DMS 273 (cell line): ENCODE results near the gene RNF103.
"Not testable (repeated sequence)": the region's sequence is repeated elsewhere in the genome, so short reads cannot be mapped to it uniquely, and the experiment has no call there.

Source experiments
- DNase-seq: peaks from one replicate; lab custom pipeline; 2025; ENCODE audit not compliant: unreplicated experiment; lab: John Stamatoyannopoulos, UW

Gene RNF103, protein sequence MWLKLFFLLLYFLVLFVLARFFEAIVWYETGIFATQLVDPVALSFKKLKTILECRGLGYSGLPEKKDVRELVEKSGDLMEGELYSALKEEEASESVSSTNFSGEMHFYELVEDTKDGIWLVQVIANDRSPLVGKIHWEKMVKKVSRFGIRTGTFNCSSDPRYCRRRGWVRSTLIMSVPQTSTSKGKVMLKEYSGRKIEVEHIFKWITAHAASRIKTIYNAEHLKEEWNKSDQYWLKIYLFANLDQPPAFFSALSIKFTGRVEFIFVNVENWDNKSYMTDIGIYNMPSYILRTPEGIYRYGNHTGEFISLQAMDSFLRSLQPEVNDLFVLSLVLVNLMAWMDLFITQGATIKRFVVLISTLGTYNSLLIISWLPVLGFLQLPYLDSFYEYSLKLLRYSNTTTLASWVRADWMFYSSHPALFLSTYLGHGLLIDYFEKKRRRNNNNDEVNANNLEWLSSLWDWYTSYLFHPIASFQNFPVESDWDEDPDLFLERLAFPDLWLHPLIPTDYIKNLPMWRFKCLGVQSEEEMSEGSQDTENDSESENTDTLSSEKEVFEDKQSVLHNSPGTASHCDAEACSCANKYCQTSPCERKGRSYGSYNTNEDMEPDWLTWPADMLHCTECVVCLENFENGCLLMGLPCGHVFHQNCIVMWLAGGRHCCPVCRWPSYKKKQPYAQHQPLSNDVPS

DNA sequence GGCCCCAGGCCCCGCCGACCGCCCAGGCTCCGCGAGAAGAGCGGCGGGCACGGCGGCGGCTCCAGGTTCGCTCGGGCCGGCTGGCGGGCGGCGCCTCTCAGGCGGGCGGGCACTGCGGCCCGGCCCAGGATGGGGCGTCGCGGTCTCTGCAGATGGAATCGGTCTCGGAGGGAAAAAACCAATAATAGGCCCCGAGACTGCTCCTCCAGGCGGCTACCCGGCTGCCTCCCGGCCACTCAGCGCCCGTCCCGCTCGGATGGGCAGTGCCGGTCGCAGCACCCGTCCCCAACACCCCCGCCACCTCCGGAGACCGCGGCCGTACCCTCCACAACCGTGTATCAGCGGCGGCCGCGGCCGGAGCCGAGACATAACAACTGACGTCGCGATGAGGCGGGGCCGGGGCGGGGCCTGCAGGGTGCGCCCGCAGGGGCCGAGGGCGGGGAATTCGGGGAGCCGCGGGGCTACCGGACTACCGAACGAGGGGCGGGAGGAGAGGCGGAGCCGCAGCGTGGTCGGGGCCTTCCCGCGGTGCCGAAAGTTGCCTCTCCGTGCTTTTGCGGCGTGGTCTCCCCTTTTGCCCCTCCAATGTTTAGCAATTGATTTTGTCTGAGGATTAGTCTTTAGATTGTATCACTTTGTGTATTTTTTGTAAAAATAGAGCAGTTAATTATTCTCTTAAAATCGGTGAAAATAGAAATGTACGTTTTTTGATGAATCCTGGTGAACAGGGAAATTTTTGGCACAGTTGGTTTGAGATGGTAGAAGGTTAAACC lies at the start of gene RNF103:
Gene RNF103, minus strand, starts transcription at position 372 of the 773 bp plus-strand sequence. CDS start 979 bp downstream, outside the sequence.
- peak; percentile 98 for DNase-seq

DNA sequence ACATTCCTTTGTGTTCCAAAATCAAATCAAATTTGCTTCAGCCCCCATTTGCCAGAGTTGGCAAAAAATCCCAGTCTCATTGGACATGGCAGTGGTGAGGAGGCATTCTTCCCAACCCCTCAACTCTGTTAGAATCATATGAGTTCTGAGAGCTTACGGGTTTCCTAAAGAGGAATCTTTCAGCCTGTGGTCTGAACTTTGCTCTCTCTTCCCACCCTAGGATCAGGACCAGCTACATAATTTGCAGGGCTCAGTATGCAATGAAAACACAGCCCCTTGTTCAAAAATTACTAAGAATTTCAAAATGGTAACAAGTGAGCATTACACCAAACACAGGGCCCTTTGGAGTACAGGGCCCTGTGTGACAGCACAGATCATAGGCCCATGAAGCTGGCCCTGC lies 49.3 kb upstream of the RNF103 start:
- DNase-seq, result peak; percentile 16

DNA sequence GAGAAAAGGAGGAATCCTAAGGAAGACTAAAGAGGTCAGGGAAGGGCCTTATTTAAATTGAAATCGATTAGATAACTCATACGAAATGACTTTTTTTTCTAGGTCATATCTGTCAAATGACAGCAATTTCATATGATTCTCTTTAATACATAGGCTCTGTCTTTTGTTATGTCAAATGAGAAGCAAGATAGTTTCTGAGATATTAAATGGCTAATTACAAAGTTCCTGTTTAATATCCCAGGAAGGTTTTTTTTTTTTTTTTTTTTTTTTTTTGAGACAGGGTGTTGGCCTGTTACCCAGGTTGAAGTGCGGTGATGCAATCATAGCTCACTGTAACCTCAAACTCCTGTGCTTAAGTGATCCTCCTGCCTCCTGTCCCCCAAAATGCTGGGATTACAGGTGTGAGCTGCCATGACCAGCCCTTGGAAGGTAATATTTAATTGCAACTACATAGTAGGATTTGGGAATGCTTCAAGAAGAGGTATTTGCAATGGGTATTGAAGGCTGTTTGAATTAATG lies 48.4 kb upstream of the RNF103 start:
- DNase-seq, result no peak

DNA sequence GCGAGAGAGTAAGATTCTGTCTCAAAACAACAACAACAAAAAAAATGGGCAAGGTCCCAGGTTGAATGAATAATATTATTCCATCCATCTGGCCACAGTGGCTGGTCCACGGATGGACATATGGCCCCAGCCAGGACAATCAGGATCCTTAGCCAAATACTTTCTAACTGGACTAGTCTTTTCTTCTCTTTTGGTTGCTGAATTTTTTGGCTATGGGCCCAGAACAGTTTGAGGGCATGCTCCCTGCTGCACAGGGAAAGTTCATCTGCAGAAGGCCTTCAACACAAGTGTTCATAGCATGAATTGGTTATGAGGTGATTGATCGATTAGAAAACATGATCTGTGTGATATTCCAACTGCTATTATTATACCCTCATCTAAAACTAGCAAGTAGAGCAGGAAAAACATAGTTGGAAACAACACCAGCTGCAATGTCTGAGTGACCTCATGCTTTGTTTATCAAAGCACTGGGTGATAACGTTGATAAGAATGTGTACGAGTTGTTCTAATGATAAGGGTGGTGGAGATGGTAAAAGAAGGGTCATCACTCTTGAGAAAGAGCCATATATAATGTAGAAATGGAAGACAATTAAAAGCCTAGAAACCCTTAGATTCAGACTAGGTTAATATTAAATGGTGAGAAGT lies 47.8 kb upstream of the RNF103 start:
- peak; percentile 81 for DNase-seq

DNA sequence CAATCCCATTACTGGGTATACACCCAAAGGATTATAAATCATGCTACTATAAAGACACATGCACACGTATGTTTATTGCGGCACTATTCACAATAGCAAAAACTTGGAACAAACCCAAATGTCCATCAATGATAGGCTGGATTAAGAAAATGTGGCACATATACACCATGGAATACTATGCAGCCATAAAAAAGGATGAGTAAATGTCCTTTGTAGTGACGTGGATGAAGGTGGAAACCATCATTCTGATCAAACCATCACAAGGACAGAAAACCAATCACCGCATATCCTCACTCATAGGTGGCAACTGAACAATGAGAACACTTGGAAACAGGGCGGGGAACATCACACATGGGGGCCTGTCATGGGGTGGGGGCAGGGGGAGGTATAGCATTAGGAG lies 45.7 kb upstream of the RNF103 start:
- DNase-seq, result not testable (repeated sequence)

DNA sequence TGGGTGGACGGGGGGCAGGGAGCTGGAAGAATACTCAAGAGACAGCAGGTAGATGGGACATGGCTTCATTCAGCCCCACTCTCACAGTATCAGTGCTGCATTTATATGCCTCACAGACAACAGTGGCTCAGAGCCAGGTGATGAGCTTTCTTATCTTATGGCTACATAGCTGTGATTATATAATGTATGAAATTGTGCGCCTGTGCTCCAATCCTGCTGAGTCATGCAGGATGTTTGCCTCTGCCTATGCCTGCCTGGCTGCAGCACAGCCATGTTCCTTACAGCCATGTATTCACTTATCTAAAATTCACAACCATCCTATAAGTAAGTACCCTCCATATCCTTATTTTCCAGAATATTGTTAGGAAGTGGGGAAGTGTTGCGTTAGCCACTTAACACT lies 37.7 kb upstream of the RNF103 start:
- DNase-seq, result peak; percentile 37

DNA sequence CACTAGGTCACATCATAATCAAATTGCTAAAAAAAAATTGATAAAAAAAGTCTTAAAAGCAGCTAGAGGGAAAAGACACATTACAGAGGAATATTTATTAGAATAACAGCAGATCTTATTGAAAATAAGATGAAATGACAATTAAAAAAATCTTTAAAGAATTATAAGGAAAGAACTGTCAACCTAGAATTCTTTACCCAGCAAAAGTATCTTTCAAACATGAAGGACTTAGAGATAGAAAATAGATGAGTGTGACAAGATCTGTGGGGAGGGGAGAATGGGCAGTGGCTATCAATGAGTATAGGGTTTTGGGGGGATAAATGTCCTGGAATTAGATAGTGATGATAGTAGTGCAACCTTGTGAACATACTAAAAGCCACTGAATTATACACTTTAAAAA lies 26.5 kb upstream of the RNF103 start:
- no peak for DNase-seq

DNA sequence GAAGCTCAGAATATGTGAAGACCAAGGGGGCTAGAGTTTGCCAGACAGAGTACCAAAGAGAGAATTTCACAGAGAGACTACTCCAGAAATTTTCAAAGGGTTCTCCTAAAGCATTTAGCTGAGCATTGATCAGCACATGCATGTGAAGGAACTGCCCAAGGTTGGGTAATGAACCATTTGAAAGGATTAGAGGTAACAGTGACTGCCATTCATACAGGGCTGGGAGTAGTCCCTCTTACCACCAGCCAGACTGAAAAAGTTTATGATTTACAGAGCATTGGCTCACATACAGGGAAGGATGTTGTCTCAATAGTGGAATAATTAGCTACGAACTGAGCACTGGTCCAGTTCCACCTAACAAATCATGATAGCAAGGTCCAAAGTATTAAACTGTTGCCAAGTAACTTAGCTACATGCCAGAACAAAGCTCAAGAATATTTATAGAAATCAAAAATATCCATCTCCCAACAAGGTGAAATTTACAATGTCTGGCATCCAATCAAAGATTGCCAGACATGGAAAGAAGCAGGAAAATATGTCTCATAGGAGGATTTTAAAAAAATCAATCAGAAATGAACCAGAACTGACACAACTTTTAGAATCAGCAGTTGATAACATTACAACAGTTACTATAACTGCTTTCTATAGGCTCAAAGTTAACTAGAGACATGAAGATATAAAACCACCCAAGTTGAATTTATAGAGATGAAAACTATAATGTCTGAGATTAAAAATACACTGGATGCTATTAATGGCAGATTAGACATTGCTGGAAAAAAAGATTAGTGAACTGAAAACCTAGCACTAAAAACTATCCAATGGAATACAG lies 25.7 kb upstream of the RNF103 start:
- DNase-seq, result no peak

DNA sequence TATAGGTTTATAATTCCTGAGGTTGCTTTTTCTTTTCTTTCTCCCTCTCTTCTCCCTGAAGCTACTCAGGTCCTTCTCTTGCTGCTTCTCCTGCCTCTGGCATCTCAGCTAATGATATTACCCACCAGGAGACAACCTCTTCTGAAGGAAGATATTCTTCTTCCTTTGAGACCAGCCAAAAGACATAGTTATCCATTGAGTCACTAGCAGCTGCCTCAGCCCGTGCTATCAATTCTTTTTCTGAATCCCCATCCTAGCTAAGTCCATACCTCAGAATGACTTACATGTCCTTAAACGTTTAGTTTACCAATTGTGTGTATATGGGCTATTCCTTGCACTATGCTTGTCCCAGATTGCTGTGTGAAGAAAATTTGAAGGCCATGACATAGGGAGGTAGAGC lies 25.0 kb upstream of the RNF103 start:
- DNase-seq, result no peak

DNA sequence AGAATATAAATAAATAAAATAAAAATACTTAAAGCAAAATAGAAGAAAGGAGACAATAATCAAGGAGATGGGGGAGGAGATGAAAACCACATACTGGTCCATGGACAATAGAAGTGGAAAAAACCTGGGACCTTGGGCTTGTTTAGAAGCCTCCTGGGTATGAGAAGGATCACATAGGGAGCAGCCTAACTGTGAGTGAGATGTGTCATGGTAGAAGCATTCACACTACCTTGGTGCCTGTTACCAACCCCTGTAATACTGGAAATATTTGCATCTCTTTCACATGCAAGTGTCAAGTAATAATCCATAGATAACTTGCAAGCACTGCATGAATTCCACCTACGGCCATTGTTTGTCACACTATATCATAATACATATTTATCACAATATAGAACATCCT lies 23.2 kb upstream of the RNF103 start:
- DNase-seq, result no peak

DNA sequence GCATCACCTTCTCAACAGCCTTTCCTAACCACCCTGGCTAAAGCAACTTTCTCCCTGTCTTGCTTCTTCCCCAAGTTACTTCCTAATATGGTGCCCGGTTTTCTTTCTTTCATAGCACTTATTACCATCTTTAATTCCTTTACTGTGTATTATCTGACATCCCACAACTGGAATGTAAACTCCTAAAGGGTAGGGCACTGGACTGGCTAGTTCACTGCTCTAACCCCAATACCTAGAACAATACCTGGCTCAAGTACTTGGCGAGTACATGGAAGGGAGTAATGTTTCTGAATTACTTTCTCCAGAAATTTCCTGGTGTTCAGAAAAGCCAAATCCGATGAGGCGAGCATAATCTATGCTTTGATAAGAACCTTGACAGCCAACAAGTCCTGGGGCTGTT lies 22.7 kb upstream of the RNF103 start:
- no peak for DNase-seq

DNA sequence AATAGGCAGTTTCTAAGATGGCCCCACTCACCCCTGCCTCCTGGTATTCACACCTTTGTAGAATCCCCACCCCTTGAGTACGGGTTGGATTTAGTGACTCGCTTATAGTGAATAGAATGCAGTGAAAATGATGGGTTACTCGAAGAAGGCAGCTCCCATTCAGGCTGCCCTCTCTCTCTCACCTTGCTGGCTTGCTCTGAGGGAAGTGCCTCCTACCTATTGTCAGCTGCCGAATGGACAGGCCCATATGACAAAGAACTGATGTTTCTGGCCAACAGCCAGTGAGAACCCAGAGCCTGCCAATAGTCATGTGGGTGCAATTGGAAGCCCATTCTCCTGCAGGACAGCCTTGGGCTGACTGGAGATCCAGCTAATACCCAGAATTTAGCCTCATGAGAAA lies 22.1 kb upstream of the RNF103 start:
- no peak for DNase-seq

DNA sequence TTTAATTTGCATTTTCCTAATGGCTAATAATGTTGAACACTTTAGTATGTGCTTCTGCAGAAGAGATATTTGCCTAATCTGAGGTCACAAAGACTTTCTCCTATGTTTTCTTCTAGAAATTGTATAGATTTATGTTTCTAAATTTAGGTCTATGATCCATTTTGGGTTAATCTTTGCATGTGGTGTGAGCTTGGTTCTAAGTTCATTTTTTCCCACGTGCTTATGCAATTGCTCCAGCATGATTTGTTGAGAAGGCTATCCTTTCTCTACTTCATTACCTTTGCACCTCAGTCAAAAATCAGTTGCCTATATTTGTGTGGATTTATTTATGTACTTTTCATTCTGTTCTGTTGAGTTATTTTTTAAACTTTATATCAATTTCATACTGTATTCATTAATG lies 15.0 kb upstream of the RNF103 start:
- no peak for DNase-seq

DNA sequence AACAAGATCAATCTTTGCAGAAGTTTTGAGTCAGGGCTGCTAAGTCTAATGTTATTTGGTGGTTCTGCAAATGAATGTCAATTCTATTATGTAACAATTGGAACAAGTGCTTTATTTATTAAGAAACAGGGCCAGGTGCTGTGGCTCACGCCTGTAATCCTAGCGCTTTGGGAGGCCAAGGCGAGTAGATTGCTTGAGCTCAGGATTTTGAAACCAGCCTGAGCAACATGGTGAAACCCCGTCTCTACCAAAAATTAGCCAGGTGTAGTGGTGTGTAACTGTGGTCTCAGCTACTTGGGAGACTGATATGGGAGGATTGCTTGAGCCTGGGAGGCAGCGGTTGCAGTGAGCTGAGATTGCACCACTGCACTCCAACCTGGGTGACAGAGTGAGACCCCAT lies 13.2 kb upstream of the RNF103 start:
- DNase-seq, result no peak

DNA sequence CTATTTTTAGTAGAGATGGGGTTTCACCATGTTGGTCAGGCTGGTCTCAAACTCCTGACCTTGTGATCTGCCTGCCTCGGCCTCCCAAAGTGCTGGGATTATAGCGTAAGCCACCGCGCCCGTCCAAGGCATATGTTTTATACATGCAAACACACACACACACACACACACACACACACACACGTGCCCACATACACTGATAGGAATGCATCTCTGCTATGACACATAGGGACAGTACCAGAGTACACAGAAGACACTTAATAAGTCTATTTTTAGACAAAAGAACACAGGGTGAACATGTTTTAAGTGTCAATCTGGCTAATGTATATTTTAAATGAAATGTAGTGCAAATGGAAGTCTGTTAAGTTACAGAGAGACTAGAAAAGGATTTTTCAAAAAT lies 10.7 kb upstream of the RNF103 start:
- peak; percentile 14 for DNase-seq

DNA sequence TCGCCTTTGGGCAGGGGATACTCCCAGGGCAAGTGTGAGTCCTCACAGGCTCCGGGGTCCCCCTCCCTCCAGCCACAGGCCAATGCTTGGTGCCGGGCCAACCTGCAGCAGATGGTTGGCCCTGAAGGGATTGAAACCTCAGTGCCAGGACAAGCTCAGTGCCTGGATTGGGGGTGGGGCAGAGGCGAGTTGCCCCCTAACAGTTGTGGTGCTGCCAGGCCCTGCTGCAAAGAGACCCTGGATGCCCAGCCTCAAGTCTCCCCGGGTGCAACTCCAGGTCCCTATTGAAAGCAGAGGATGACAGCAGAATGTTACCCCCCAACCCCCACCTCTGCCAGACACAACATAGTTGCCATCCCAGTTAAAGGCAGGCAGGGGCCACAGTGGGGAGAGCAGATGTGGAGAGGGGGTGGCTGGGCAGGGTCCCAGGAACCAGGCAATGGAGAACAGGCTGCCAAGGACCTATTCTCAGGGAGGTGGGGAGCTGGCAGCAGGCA lies 9.5 kb upstream of the RNF103 start:
- peak; percentile 99 for DNase-seq

DNA sequence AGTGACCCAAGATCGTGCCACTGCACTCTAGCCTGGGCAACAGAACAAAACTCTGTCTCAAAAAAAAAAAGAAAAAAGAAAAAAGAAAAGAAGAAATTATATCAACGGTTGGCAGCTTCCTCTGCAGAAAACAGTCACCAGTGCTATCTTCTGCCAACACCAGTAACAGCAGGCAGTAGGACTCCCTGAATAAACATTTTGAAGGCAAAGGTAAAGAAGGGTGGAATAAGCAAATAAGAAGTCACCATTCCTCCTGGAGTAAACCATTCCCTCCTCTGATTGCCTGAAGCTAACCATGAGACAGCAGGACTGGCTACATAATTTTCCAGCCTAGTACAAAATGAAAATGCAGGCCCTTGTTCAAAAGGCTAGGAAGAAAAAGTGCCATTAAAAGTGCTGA lies 9.0 kb upstream of the RNF103 start:
- DNase-seq, result peak; percentile 90

DNA sequence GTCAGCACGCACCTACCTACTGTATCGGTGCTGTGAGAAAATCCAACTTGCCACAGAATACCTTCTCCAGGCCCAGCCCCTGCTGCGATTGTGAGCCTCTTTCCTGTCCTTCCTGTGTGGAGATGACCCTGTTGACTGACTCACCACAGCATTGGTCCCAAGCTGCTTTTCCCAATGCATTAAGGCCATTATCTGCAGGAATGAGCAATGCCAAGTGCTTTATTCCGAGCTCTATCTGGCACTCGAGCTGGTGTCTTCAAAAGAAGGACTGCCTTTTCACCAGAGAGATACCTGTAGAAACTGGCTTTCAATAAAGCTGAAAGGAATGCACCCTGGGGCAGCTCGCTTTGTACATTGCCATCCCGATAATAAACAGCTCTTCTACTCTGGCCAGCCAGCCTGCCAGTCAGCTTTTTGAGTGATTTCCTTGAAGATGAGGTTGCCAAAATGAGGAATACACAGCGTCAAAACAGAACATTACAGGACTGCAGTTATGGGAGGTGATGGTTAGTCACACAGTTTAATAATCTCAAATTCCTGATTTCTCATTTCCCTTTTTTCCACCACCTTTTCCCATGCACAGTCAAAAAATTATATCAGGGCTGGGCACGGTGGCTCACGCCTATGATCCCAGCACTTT lies 8.3 kb upstream of the RNF103 start:
- peak; percentile 45 for DNase-seq

DNA sequence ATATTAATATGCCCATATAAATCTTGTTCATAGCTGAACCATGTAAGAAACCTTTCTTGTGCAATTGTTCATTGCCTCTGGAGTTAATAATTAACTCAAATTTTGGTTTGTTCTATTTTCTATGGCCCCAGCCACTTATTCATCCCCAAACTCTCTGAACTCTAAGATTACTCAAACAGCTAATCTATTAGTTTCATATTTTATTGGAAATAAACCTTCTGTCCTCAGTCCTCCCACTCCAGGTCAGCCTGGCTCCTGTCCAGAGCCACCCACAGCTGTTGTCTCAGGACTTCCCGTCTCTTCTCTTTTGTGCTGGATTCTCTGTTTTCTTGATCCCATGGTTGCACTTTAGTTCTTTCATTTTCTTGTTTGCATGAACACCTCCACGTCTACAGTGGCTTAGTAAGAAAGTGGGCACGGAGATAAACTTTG lies 4.4 kb upstream of the RNF103 start:
- DNase-seq, result peak; percentile 50
